Measurements from ENCODE around the gene CCM2. TPM values are rescaled to one million over a fixed set of nuclear protein-coding genes. Genes with fewer than 3 reads are reported as not detected.

CCM2 gene
- total RNA-seq, 2 experiments from 2014 or later = 58.9 to 89.1 TPM

GRCh38 chr7:44967571-44968446 is 32.2 kb upstream of the CCM2 start:
- Histone ChIP-seq H3K4me2 (ENCODE audit: low read length) (no peak overlapping the region), H3K4me3 (ENCODE audit: low read depth, low read length, poor library complexity, severe bottlenecking) (no peak overlapping the region), H3K36me3 (ENCODE audit: insufficient read depth, low read length) (0 out of 2 replicates have a peak, but pooled peaks cover under 1% of the 10 kb centered on the region), H2AFZ (ENCODE audit: low read length) (no peak overlapping the region), H3K9me2 (ENCODE audit: insufficient read depth, low read length) (no peaks in the 10 kb centered on the region), H4K20me1 (ENCODE audit: insufficient read depth, low read length) (no peaks in the 10 kb centered on the region), H3K9me3 (ENCODE audit: low read length) (no peaks in the 10 kb centered on the region), H3K27ac (ENCODE audit: low read depth, low read length, poor library complexity, severe bottlenecking) (no peak overlapping the region), H3K79me2 (ENCODE audit: insufficient read depth, low read depth, low read length) (no peaks in the 10 kb centered on the region), H3K4me1 (ENCODE audit: insufficient read depth, low read length, poor library complexity, severe bottlenecking) (peaks cover 13% of the 10 kb centered on the region)
- no peak for DNase-seq (ENCODE audit: low spot score)
- ChIA-PET CTCF (ENCODE audit: unreplicated experiment) (no interaction called here), POLR2A (no interaction called here)
- BruUV-seq (replicated peaks) = no TSS peak
- intact Hi-C loops (cut with micrococcal nuclease; ENCODE audit: unreplicated experiment) = no loop called here
- TF ChIP-seq EZH2phosphoT487 (IDR thresholded peaks at IDR 0.05; ENCODE audit: borderline replicate concordance, low read depth, low read length) = no peak
- TF ChIP-seq CTCF (conservative IDR thresholded peaks at IDR 0.05; ENCODE audit: low read length) = no peak; the same call in 1 of the 2 replicates

GRCh38 chr7:44969049-44969700 is 30.8 kb upstream of the CCM2 start:
- CTCF ChIA-PET (ENCODE audit: unreplicated experiment) = interaction anchor here (0.6 kb wide), 2 partner anchors 77 to 88 kb away, joined by 5 to 7 read pairs; no protein-coding TSS in a partner anchor
- Histone ChIP-seq H3K9me2 (ENCODE audit: insufficient read depth, low read length) (no peaks in the 10 kb centered on the region), H3K36me3 (ENCODE audit: insufficient read depth, low read length) (peaks cover 5% of the 10 kb centered on the region; the same call in 1 of the 2 replicates), H3K9me3 (ENCODE audit: low read length) (no peaks in the 10 kb centered on the region), H2AFZ (ENCODE audit: low read length) (no peak overlapping the region), H3K4me3 (ENCODE audit: low read depth, low read length, poor library complexity, severe bottlenecking) (no peak overlapping the region), H3K4me2 (ENCODE audit: low read length) (no peak overlapping the region), H3K4me1 (ENCODE audit: insufficient read depth, low read length, poor library complexity, severe bottlenecking) (peaks cover 15% of the 10 kb centered on the region), H3K27ac (ENCODE audit: low read depth, low read length, poor library complexity, severe bottlenecking) (no peak overlapping the region), H3K79me2 (ENCODE audit: insufficient read depth, low read depth, low read length) (no peaks in the 10 kb centered on the region), H4K20me1 (ENCODE audit: insufficient read depth, low read length) (no peaks in the 10 kb centered on the region)
- no peak for TF ChIP-seq CTCF (conservative IDR thresholded peaks at IDR 0.05; ENCODE audit: low read length)
- intact Hi-C loops (cut with micrococcal nuclease; ENCODE audit: unreplicated experiment) = no loop called here
- no peak for DNase-seq (ENCODE audit: low spot score)
- POLR2A ChIA-PET = no interaction called here
- no TSS peak for BruUV-seq (replicated peaks)
